Parathyroid adenoma (tissue), 2 donors: ENCODE data around the gene OR52A1.

Source experiments
- H2AFZ ChIP-seq: fragments of 300-600 bp; sonication (generic); one replicate; pipeline ENCODE4 v1.7.0; 2017; ENCODE audit warnings: antibody characterized with exemption, mild to moderate bottlenecking
- H3K27ac ChIP-seq: fragments of 300-600 bp; sonication (generic); one replicate; pipeline ENCODE4 v1.7.0; 2017
- H3K27me3 ChIP-seq: fragments of 300-600 bp; sonication (generic); one replicate; pipeline ENCODE4 v1.7.0; 2017; ENCODE audit warnings: low read length; ENCODE audit not compliant: control insufficient read depth, insufficient read depth
- H3K36me3 ChIP-seq: fragments of 300-600 bp; sonication (generic); one replicate; pipeline ENCODE4 v1.7.0; 2017; ENCODE audit warnings: low read length; ENCODE audit not compliant: control insufficient read depth, insufficient read depth
- H3K4me1 ChIP-seq: fragments of 300-600 bp; sonication (generic); one replicate; pipeline ENCODE4 v1.7.0; 2017; ENCODE audit warnings: control low read depth
- H3K4me2 ChIP-seq: fragments of 300-600 bp; sonication (generic); one replicate; pipeline ENCODE4 v1.7.0; 2017; ENCODE audit warnings: low read length
- H3K4me3 ChIP-seq: fragments of 300-600 bp; sonication (generic); one replicate; pipeline ENCODE4 v1.7.0; 2017; ENCODE audit warnings: low read depth, low read length
- H3K79me2 ChIP-seq: fragments of 300-600 bp; sonication (generic); one replicate; pipeline ENCODE4 v1.7.0; 2017; ENCODE audit warnings: control low read depth
- H3K9ac ChIP-seq: fragments of 300-600 bp; sonication (generic); one replicate; pipeline ENCODE4 v1.7.0; 2017; ENCODE audit warnings: mild to moderate bottlenecking
- H3K9me3 ChIP-seq: fragments of 300-600 bp; sonication (generic); one replicate; pipeline ENCODE4 v1.7.0; 2017; ENCODE audit warnings: low read length; ENCODE audit not compliant: control insufficient read depth
- CTCF ChIP-seq: fragments of 300-600 bp; sonication (generic); IDR thresholded peaks from one replicate; pipeline ENCODE4 v1.7.0; 2017; ENCODE audit warnings: antibody characterized with exemption, mild to moderate bottlenecking
- donor health status: primary hyperparathyroidism.

The OR52A1 gene

GRCh38 chr11:5103066-5103465, 51.5 kb downstream of the OR52A1 start:
- no peak overlapping the region for H3K9ac ChIP-seq
- no peak overlapping the region for H3K27ac ChIP-seq
- no peak for TF ChIP-seq CTCF
- no peak overlapping the region for H2AFZ ChIP-seq
- H3K27me3 ChIP-seq = no peaks in the 10 kb centered on the region
- no peak overlapping the region for H3K4me2 ChIP-seq
- H3K4me1 ChIP-seq = no peaks in the 10 kb centered on the region
- no peaks in the 10 kb centered on the region for H3K9me3 ChIP-seq
- no peaks in the 10 kb centered on the region for H3K79me2 ChIP-seq
- no peak overlapping the region for H3K4me3 ChIP-seq
- no peaks in the 10 kb centered on the region for H3K36me3 ChIP-seq

- Histone ChIP-seq H3K9ac (no peak overlapping the region), H3K27me3 (no peaks in the 10 kb centered on the region), H3K9me3 (no peaks in the 10 kb centered on the region), H3K27ac (no peak overlapping the region), H3K4me3 (no peak overlapping the region), H3K79me2 (no peaks in the 10 kb centered on the region), H2AFZ (no peak overlapping the region), H3K36me3 (no peaks in the 10 kb centered on the region), H3K4me2 (no peak overlapping the region), H3K4me1 (no peaks in the 10 kb centered on the region)
- TF ChIP-seq CTCF = no peak
Measured at GRCh38 chr11:5102246-5102645, 52.3 kb downstream of the OR52A1 start.

GRCh38 chr11:5096011-5096410, 58.5 kb downstream of the OR52A1 start:
- no peak overlapping the region for H3K27ac ChIP-seq
- H3K27me3 ChIP-seq = no peaks in the 10 kb centered on the region
- H3K36me3 ChIP-seq = no peaks in the 10 kb centered on the region
- no peak overlapping the region for H3K9ac ChIP-seq
- H3K79me2 ChIP-seq = no peaks in the 10 kb centered on the region
- H3K9me3 ChIP-seq = no peaks in the 10 kb centered on the region
- H2AFZ ChIP-seq = no peak overlapping the region
- H3K4me1 ChIP-seq = no peaks in the 10 kb centered on the region
- H3K4me3 ChIP-seq = no peak overlapping the region
- no peak for TF ChIP-seq CTCF
- no peak overlapping the region for H3K4me2 ChIP-seq
